IPS-11a (cell line): Measurements from ENCODE around the gene NHSL2.

Experiments used
- H3K4me3 ChIP-seq: one replicate; pipeline ENCODE4 v1.5.1; 2013; ENCODE audit warnings: low read depth, low read length, control low read depth

NHSL2 gene

GRCh38 chrX:71989768-71990426 lies 79.3 kb downstream of the NHSL2 start:
- no peak overlapping the region for H3K4me3 ChIP-seq

- H3K4me3 ChIP-seq: no peak overlapping the region
Observed at GRCh38 chrX:71990518-71990917, 79.9 kb downstream of the NHSL2 start.

GRCh38 chrX:71991164-71991563 lies 80.5 kb downstream of the NHSL2 start:
- no peak overlapping the region for H3K4me3 ChIP-seq

GRCh38 chrX:71992711-71993110 lies 82.1 kb downstream of the NHSL2 start:
- H3K4me3 ChIP-seq: no peak overlapping the region

GRCh38 chrX:71993371-71993770 lies 82.7 kb downstream of the NHSL2 start:
- H3K4me3 ChIP-seq: no peak overlapping the region

GRCh38 chrX:71994601-71995000 lies 84.0 kb downstream of the NHSL2 start:
- no peak overlapping the region for H3K4me3 ChIP-seq

- no peak overlapping the region for H3K4me3 ChIP-seq
Observed at GRCh38 chrX:71995122-71995521, 84.5 kb downstream of the NHSL2 start.

- H3K4me3 ChIP-seq: no peak overlapping the region
Observed at GRCh38 chrX:71996136-71996535, 85.5 kb downstream of the NHSL2 start.

- H3K4me3 ChIP-seq: no peak overlapping the region
Observed at GRCh38 chrX:71996826-71997225, 86.2 kb downstream of the NHSL2 start.

- H3K4me3 ChIP-seq: no peak overlapping the region
Observed at GRCh38 chrX:71997320-71997719, 86.7 kb downstream of the NHSL2 start.

- H3K4me3 ChIP-seq: no peak overlapping the region
Observed at GRCh38 chrX:71998836-71999509, 88.3 kb downstream of the NHSL2 start.

- H3K4me3 ChIP-seq: no peak overlapping the region
Observed at GRCh38 chrX:71999535-71999934, 88.9 kb downstream of the NHSL2 start.

- H3K4me3 ChIP-seq: no peak overlapping the region
Observed at GRCh38 chrX:72001471-72001870, 90.8 kb downstream of the NHSL2 start.

- H3K4me3 ChIP-seq: no peak overlapping the region
Observed at GRCh38 chrX:72001906-72002305, 91.3 kb downstream of the NHSL2 start.

GRCh38 chrX:72002875-72003274 lies 92.2 kb downstream of the NHSL2 start:
- H3K4me3 ChIP-seq: no peak overlapping the region

- H3K4me3 ChIP-seq: no peak overlapping the region
Observed at GRCh38 chrX:72003811-72004750, 93.4 kb downstream of the NHSL2 start.

- H3K4me3 ChIP-seq: no peak overlapping the region
Observed at GRCh38 chrX:72005046-72005445, 94.4 kb downstream of the NHSL2 start.

- no peak overlapping the region for H3K4me3 ChIP-seq
Observed at GRCh38 chrX:72006461-72006860, 95.8 kb downstream of the NHSL2 start.

- no peak overlapping the region for H3K4me3 ChIP-seq
Observed at GRCh38 chrX:72009731-72010130, 99.1 kb downstream of the NHSL2 start.

GRCh38 chrX:72011734-72012133 lies 101.1 kb downstream of the NHSL2 start:
- no peak overlapping the region for H3K4me3 ChIP-seq

GRCh38 chrX:72015383-72015782 lies 104.7 kb downstream of the NHSL2 start:
- H3K4me3 ChIP-seq: no peak overlapping the region
